Stomach smooth muscle (tissue), 2 donors: Measurements from ENCODE around the gene MAP4.

Experiments
- H3K27ac ChIP-seq: one replicate; pipeline ENCODE4 v1.7.0; 2013; ENCODE audit warnings: mild to moderate bottlenecking, low read length, inconsistent platforms
- H3K27me3 ChIP-seq, 2 donors: one replicate each; pipeline ENCODE4 v1.7.0; 2013; ENCODE audit warnings: low read length in 2 of 2; ENCODE audit not compliant: insufficient read depth in 2 of 2, control insufficient read depth in 1 of 2
- H3K36me3 ChIP-seq, 2 donors: one replicate each; pipeline ENCODE4 v1.7.0; 2013; ENCODE audit warnings: low read length in 2 of 2; ENCODE audit not compliant: control insufficient read depth in 2 of 2, insufficient read depth in 2 of 2
- H3K4me1 ChIP-seq: one replicate; pipeline ENCODE4 v1.7.0; 2013; ENCODE audit warnings: low read length; ENCODE audit not compliant: control insufficient read depth, insufficient read depth
- H3K4me3 ChIP-seq, 2 donors: one replicate each; pipeline ENCODE4 v1.7.0; 2013; ENCODE audit warnings: low read length in 2 of 2
- H3K9ac ChIP-seq, 2 donors: one replicate each; pipeline ENCODE4 v1.7.0; 2013; ENCODE audit warnings: low read length in 2 of 2, mild to moderate bottlenecking in 1 of 2
- H3K9me3 ChIP-seq, 2 donors: one replicate each; pipeline ENCODE4 v1.7.0; 2013; ENCODE audit warnings: low read length in 2 of 2; ENCODE audit not compliant: control insufficient read depth in 2 of 2
- donor health status: healthy.
- donor health status: Pancreatic carcinoma.

MAP4 gene

DNA sequence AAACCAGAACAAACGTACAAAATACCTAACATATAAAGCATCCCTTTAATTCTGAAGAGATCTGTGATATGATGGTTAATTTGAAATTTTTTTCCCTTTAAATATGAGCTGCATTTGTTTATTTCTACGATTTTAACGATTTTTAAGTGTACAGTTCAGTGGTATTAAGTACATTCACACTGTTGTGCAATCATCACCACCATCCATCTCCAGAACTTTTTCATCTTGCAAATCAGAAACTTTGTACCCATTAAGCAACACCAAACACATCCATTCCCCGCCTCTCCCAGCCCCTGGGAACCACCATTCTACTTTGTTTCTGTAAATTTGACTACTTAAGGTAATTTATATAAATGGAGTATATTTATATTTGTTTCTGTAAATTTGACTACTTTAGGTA lies 51.5 kb downstream of the MAP4 start:
- H3K4me3 ChIP-seq, result no peak overlapping the region
- H3K9ac ChIP-seq, result no peak overlapping the region
- peaks cover 9% of the 10 kb centered on the region for H3K4me1 ChIP-seq
- no peaks in the 10 kb centered on the region for H3K27me3 ChIP-seq
- no peaks in the 10 kb centered on the region for H3K36me3 ChIP-seq
- H3K9me3 ChIP-seq, result no peaks in the 10 kb centered on the region
- H3K27ac ChIP-seq, result no peak overlapping the region

DNA sequence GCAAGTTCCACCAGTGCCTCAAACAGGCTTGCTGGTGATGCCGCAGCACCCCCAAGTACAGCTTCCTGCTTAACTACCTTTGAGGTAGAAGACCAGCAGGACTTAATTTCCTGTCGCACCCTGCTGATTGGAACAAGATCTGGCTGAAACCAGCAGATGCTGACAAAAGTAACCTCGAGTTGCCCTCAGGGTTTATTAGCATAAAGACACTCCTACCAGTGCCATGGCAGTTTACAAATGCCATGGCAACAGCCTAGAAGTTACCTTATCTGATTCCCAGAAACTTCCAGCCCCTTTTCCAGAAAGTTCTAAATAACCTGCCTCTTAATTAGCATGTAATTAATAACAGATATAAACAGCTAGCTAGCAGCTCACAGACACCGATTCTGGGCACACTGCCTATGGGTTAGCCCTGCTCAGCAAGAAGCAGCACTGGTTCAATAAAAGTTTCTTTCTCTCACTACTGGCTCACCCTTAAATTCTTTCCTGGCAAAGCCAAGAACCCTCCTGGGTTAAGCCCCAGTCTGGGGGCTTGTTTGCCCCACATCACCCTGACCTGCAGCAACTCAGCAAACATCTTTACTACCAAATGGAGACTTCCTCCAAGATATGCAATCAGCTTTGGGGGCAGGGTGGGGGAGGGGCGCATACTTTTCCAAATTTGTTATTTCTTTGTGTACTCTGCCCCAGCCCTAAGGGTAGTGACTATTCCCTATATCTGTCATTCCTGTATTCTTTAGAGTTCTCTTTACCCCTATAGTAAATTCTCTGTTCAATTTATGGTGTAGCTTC lies 54.2 kb downstream of the MAP4 start:
- Histone ChIP-seq H3K27me3 (no peaks in the 10 kb centered on the region), H3K4me1 (peaks cover 9% of the 10 kb centered on the region), H3K27ac (no peak overlapping the region), H3K4me3 (no peak overlapping the region), H3K9me3 (no peaks in the 10 kb centered on the region), H3K36me3 (no peaks in the 10 kb centered on the region), H3K9ac (no peak overlapping the region)

DNA sequence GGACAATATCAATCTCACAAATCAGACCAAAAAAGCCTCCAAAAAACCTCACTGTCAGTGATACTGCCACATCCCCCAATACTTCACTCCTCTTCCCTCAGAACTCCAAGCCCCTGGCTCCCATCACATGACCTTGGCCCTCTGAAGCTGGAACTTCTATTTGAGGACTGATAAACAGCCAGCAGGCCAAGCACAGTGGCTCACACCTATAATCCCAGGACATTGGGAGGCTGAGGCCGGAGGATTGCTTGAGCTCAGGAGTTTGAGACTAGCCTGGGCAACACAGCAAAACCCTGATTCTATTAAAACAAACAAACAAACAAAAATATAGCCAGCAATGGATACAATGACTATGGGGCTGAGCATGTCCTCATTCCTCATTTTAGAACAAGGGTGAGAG lies 55.2 kb downstream of the MAP4 start:
- no peak overlapping the region for H3K4me3 ChIP-seq
- H3K27ac ChIP-seq, result no peak overlapping the region
- no peaks in the 10 kb centered on the region for H3K36me3 ChIP-seq
- H3K4me1 ChIP-seq, result peaks cover 10% of the 10 kb centered on the region
- H3K9ac ChIP-seq, result no peak overlapping the region
- no peaks in the 10 kb centered on the region for H3K27me3 ChIP-seq
- no peaks in the 10 kb centered on the region for H3K9me3 ChIP-seq

DNA sequence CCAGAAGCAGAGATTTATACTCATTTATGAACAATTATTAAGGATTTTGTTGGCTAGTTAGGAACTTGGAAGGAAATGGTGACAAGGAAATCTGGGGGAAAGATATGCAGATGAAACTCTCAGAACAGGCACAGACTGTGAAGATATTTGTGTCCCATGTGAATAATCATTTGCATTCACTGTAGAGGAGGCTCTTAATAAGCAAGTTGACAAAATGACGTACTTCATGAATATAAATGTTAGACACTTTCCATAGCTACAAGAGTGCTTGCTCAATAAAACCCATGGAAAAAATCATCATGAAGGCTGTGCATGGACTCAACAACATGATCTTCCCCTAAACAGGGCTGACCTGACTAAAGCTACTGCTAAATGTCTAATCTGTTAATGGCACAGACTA lies 59.7 kb downstream of the MAP4 start:
- Histone ChIP-seq H3K4me1 (peaks cover 5% of the 10 kb centered on the region), H3K9me3 (no peaks in the 10 kb centered on the region), H3K4me3 (no peak overlapping the region), H3K27ac (no peak overlapping the region), H3K9ac (no peak overlapping the region), H3K36me3 (no peaks in the 10 kb centered on the region), H3K27me3 (no peaks in the 10 kb centered on the region)

DNA sequence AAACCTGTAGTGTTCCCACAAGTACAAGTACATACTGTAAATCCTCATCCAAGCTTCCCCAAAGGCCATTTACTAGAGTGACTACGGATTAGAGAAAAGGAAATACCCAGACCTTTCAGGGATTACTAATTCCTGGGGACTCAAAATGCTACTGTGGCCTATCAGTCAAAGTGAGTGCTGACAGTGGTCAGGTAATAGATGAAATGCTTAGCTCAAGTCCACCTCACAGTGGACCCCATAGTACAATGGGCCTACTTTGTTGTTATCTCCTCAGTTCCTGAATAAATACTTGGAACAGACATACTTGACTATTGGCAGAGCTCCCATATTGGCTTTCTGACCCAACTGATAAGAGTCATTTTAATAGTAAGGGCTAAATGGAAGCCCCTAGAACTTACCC lies 61.6 kb downstream of the MAP4 start:
- peaks cover 0 to 3% of the 10 kb centered on the region in 2 donors for H3K36me3 ChIP-seq
- no peaks in the 10 kb centered on the region for H3K27me3 ChIP-seq
- no peak overlapping the region for H3K9ac ChIP-seq
- no peaks in the 10 kb centered on the region for H3K9me3 ChIP-seq
- no peak overlapping the region for H3K27ac ChIP-seq
- peaks cover 2% of the 10 kb centered on the region for H3K4me1 ChIP-seq
- no peak overlapping the region for H3K4me3 ChIP-seq

DNA sequence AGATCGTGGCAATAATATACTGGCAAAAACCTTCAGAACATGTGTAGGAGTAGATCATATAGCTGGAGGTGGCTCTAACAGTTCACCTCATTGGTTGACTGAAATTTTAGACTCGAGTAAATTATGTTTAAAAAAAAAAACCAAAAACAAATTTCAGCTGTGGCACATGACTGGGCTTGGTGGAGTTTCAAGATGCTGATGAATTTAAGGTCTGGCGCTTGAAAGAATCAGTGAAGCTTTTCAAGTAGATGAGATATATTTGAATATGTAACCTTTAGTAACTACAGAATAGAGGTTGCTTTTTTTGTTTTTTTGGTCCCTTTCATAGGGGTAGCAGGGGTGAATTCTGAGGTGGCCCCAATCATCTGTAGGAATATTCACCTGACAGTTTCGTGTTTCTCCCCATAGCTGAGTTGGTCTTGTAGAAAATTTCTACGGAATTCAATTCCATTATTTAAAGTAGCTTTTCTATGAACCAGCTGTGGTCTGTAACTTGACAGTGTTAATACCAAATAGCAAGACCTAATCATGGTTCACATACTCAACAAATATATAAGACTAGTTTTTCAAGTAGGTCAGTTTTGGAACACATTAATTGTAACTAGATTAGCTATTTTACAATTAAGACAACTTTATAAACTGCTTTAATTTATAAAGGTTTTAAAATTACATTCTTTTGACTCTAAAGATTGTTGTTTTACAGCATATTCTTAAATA lies 65.6 kb downstream of the MAP4 start:
- Histone ChIP-seq H3K9me3 (no peaks in the 10 kb centered on the region), H3K4me1 (no peaks in the 10 kb centered on the region), H3K4me3 (no peak overlapping the region), H3K27me3 (no peaks in the 10 kb centered on the region), H3K9ac (no peak overlapping the region), H3K36me3 (peaks cover 0 to 3% of the 10 kb centered on the region in 2 donors), H3K27ac (no peak overlapping the region)

DNA sequence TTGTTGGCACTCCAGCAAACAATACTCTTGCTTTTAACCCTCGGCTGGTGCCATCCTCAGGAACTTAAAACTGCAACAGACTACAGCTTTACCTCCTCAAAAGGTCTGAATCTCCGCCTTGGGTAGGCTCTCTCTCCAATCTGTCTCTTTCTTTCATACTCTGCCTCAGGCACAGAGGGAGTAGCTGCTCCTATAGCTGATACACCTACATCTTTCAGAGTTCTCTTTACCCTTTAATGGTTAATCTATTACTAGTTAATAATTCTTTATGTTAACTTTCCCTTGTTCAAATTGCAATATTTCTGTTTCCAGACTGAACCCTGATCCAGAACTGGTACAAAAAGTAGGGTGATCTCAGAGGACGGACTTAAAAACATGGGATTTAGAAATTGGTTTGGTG lies 66.2 kb downstream of the MAP4 start:
- no peak overlapping the region for H3K4me3 ChIP-seq
- H3K27me3 ChIP-seq, result no peaks in the 10 kb centered on the region
- no peaks in the 10 kb centered on the region for H3K4me1 ChIP-seq
- H3K36me3 ChIP-seq, result peaks cover 0 to 3% of the 10 kb centered on the region in 2 donors
- no peaks in the 10 kb centered on the region for H3K9me3 ChIP-seq
- no peak overlapping the region for H3K27ac ChIP-seq
- H3K9ac ChIP-seq, result no peak overlapping the region

DNA sequence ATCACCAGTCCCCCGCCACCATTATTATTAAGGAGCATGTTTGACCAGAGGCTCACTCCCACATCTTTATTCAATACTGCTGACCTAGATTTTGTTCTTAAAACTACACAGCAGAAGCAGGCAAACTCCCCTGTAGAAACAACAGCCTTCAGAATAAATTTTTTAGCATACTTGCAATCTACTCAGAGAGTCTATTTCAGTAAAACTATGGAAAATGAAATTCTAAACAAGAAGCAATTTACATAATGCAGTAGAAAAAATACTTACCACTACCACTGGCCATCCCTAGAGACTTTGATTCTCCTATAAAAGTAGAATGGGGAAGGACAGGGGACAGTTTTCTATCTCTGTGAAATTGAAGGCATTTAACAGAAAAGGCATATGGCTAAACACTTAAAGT lies 76.0 kb downstream of the MAP4 start:
- Histone ChIP-seq H3K9me3 (no peaks in the 10 kb centered on the region), H3K4me1 (no peaks in the 10 kb centered on the region), H3K27ac (no peak overlapping the region), H3K27me3 (no peaks in the 10 kb centered on the region), H3K9ac (no peak overlapping the region), H3K36me3 (no peaks in the 10 kb centered on the region), H3K4me3 (no peak overlapping the region)

DNA sequence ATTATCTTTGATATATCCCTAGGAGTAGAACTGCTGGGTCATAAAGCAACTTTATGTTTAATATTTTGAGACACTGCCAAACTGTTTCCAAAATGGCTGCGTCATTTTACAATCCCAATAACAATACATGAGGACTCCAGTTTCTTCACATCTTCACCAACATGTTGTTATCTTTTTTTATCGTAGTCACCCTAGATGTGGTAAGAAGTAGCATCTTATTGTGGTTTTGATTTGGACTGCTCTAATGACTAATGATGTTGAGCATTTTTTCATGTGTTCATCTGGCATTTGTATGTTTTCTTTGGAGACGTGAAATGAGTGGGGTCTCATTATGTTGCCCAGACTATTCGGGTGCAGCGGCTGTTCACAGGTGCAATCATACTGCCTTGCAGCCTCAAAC lies 83.8 kb downstream of the MAP4 start:
- no peak overlapping the region for H3K27ac ChIP-seq
- H3K9me3 ChIP-seq, result no peaks in the 10 kb centered on the region
- peaks cover 4 to 6% of the 10 kb centered on the region in 2 donors for H3K36me3 ChIP-seq

DNA sequence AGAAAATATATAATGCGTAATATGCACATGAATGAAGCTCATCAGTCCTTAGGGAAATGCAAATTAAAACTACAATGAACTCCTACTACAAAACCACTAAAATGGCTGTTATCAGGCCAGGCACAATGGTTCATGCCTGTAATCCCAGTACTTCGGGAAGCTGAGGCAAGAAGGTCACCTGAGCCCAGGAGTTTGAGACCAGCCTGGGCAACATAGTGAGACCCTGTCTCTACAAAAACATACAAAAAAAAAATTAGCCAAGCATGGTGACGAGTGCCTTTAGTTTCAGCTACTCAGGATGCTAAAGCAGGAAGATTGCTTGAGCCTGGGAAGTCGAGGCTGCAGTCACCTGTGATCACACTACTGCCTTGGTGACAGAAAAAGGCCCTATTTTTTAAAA lies 85.2 kb downstream of the MAP4 start:
- Histone ChIP-seq H3K4me3 (no peak overlapping the region), H3K4me1 (no peaks in the 10 kb centered on the region), H3K9me3 (no peaks in the 10 kb centered on the region)

More for the DNA sequence above, 83.8 kb downstream of the MAP4 start:
- no peak overlapping the region for H3K4me3 ChIP-seq
- no peaks in the 10 kb centered on the region for H3K27me3 ChIP-seq
- H3K9ac ChIP-seq, result no peak overlapping the region
- no peaks in the 10 kb centered on the region for H3K4me1 ChIP-seq

DNA sequence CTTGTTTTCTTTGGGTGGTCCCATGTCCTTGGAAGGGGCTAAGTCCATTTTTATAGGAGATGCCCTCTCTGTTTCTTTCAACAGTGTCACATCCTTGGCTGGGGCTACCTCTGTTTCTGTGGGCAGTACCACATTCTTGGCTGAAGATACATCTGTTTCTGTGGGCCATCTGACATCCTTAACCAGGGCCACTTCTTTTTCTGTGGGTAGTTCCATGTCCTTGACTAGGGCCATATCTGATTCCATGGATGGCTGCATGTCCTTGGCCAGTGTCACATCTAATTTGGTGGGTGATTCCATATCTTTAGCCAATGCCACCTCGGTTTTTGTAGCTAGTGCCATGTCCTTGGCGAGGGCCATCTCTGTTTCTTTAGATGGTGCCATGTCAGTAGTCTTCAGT lies 99.5 kb downstream of the MAP4 start:
- Histone ChIP-seq H3K4me3 (no peak overlapping the region), H3K36me3 (peaks cover 39 to 40% of the 10 kb centered on the region in 2 donors)

More for the DNA sequence above, 85.2 kb downstream of the MAP4 start:
- Histone ChIP-seq H3K27me3 (no peaks in the 10 kb centered on the region), H3K36me3 (peaks cover 9 to 12% of the 10 kb centered on the region in 2 donors), H3K9ac (no peak overlapping the region), H3K27ac (no peak overlapping the region)

More for the DNA sequence above, 99.5 kb downstream of the MAP4 start:
- Histone ChIP-seq H3K27ac (no peak overlapping the region), H3K27me3 (no peaks in the 10 kb centered on the region), H3K9me3 (no peaks in the 10 kb centered on the region), H3K9ac (no peak overlapping the region), H3K4me1 (no peaks in the 10 kb centered on the region)
